GM19328 (cell line): ENCODE data around the gene ABCD1.

Source experiments
- ATAC-seq: cut with Tn5 transposase; IDR thresholded peaks from one replicate; pipeline ENCODE4 v1.9.1; 2021; ENCODE audit warnings: mild to moderate bottlenecking, moderate library complexity; ENCODE audit not compliant: unreplicated experiment

The ABCD1 gene

DNA sequence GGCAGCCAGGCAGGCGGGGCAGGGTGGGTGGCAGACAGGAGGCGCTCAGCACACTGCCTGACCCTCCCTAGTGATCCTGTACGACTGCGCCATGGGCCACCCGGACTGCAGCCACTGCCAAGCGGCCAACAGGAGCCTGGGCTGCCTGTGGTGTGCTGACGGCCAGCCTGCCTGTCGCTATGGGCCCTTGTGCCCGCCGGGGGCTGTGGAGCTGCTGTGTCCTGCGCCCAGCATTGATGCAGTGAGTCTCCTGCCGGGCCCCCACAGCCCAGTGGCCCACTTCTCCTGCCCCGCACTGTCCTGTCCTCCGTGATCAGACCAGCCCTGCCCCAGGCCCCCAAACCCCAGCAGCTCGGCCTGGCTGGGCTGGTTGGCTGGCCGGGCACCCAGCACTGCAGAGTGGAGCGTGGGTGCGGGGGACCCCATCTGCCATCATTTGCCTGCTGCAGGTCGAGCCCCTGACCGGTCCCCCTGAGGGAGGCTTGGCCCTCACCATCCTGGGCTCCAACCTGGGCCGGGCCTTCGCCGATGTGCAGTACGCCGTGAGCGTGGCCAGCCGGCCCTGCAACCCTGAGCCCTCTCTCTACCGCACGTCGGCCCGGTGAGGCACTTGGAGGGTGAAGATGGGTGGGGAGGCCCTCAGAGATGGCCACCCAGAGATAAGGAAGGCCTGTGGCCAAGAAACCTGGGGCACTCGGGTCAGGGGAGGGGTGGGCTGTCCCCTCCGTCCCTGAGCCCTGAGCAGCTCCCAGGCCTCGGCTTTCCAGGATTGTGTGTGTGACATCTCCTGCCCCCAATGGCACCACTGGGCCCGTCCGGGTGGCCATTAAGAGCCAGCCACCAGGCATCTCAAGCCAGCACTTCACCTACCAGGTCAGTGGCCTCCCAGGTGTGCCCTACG lies 47.0 kb downstream of the ABCD1 start:
- no peak for ATAC-seq

DNA sequence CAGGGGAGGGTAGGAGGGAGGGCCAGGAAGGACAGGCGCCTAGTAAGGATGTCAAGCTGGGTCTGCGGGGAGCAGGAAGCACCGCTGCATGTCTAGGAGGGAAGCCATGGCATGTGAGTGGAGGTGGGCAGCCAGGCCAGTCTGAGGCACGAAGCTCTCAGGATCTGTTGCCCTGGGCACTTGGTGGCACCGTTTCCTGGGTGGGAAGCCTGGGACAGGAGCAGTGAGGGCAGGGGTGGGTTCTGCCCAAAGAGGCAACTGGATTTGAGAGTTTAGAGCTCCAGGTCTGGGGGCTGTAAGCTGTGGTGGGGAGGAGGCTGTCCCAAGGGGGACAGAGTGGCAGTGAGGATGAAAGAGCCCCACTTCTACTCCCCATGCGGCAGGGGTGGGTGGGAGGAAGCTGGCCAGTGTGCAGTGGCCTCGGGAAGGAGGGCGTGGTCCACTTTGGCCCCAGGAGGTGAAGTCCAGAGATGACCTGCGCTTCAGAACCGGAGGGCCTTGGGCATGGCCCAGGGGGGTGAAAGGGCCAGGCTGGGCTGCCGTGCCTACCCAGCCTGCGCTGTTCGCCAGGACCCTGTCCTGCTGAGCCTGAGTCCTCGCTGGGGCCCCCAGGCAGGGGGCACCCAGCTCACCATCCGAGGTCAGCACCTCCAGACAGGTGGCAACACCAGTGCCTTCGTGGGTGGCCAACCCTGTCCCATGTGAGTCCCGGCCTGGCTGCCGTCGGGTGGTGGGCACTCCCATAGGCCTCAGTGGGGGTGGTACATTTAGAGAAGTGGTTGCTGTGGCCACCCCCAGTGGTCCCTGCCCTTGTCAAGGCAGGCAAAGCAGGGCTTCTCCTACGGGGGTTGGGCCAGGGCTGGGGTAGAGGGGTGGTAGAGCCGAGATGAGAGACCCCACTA lies 47.9 kb downstream of the ABCD1 start:
- ATAC-seq, result no peak

DNA sequence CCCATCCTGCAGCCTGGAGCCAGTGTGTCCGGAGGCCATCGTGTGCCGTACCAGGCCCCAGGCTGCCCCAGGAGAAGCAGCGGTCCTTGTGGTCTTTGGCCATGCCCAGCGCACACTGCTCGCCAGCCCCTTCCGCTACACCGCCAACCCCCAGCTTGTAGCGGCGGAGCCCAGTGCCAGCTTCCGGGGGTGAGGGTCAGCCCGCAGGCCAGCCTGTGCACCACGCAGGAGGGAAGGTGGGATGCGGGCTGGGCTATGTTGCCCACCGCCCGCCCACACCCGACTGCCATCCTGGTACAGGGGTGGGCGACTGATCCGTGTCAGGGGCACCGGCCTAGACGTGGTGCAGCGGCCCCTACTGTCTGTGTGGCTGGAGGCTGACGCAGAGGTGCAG lies 48.6 kb downstream of the ABCD1 start:
- ATAC-seq, result no peak

DNA sequence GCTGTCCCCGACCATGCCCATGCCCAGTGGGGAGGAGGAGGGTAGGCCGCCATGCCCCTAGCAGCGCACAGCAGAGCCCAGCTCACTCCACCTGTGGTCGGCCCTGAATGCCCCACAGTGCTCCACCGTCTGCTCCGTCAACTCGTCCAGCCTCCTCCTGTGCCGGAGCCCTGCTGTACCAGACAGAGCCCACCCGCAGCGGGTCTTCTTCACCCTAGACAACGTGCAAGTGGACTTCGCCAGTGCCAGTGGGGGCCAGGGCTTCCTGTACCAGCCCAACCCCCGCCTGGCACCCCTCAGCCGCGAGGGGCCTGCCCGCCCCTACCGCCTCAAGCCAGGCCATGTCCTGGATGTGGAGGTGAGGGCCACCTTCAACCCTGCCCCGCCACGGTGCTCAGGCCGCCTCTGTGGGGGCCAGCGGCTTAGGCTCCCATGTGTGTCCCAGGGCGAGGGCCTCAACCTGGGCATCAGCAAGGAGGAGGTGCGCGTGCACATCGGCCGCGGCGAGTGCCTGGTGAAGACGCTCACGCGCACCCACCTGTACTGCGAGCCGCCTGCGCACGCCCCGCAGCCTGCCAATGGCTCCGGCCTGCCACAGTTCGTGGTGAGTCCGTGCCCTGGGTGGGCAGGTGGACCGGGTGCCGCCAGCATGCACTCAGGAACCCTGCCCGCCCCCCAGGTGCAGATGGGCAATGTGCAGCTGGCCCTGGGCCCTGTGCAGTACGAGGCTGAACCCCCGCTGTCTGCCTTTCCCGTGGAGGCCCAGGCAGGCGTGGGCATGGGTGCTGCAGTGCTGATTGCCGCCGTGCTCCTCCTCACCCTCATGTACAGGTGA lies 49.3 kb downstream of the ABCD1 start:
- ATAC-seq, result no peak

DNA sequence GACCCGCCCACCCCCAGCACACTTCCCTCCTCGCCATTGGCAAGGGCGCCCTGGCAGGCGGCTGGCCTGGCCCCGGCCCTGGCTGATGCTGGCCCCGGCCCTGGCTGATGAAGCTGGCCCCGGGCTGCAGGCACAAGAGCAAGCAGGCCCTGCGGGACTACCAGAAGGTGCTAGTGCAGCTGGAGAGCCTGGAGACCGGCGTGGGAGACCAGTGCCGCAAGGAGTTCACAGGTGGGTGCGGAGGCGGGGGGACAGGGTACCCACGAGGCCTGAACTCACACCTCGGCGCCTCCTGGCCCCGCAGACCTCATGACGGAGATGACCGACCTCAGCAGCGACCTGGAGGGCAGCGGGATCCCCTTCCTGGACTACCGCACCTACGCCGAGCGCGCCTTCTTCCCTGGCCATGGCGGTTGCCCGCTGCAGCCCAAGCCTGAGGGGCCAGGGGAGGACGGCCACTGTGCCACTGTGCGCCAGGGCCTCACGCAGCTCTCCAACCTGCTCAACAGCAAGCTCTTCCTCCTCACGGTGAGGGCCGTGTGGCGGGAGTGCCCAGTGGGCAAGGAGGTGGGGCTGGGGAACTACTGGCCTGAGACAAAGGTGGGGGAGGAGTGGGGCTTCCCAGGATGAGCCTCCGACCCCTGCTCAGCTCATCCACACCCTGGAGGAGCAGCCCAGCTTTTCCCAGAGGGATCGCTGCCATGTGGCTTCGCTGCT lies 50.1 kb downstream of the ABCD1 start:
- no peak for ATAC-seq

- ATAC-seq, result no peak
Observed at GRCh38 chrX:153775293-153776119, 50.9 kb downstream of the ABCD1 start.

GRCh38 chrX:153776120-153776599 lies 51.5 kb downstream of the ABCD1 start:
- ATAC-seq, result no peak

DNA sequence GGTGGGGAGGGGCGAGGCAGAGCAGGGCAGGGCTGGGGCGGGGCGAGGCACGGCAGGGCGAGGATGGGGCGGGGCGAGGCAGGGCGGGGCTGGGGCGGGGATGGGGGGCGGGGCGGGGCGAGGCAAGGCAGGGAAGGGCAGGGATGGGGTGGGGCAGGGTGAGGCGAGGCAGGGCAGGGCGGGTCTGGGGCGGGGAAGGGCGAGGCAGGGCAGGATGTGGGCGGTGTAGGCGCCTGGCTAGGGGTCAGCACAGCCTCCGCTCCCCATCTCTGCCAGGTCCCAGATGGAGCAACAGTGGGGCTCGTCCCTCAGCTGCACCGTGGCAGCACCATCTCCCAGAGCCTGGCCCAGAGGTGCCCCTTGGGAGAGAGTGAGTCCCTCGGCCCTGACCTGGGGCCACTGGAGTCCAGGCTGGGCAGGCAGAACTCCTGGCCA lies 52.0 kb downstream of the ABCD1 start:
- no peak for ATAC-seq

DNA sequence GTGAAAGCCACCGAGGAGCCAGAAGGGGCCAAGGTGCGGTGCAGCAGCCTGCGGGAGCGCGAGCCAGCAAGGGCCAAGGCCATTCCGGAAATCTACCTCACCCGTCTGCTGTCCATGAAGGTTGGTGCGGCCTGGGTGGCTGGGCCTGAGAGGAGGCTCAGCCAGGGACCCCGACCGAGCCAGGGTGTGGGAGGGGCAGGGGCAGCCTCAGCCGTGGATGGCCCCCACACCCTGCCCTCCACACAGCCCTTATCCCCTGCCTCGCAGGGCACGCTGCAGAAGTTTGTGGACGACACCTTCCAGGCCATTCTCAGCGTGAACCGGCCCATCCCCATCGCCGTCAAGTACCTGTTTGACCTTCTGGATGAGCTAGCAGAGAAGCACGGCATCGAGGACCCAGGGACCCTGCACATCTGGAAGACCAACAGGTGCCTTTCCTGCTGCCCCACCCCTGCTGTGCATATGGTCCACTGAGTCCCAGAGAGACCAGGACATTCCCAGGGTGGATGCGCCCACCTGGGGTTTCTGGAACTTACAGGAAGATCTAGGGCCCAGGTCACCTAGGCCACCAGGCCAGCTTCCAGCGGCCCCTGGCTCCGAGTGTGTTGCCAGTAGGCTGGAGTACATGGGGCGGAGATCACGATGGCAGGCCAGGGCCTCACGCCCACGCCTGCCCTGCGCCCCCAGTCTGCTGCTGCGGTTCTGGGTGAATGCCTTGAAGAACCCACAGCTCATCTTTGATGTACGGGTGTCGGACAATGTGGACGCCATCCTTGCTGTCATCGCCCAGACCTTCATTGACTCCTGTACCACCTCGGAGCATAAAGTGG lies 52.8 kb downstream of the ABCD1 start:
- no peak for ATAC-seq

- no peak for ATAC-seq
Observed at GRCh38 chrX:153778181-153778580, 53.5 kb downstream of the ABCD1 start.

- ATAC-seq, result no peak
Observed at GRCh38 chrX:153778684-153779101, 54.0 kb downstream of the ABCD1 start.

DNA sequence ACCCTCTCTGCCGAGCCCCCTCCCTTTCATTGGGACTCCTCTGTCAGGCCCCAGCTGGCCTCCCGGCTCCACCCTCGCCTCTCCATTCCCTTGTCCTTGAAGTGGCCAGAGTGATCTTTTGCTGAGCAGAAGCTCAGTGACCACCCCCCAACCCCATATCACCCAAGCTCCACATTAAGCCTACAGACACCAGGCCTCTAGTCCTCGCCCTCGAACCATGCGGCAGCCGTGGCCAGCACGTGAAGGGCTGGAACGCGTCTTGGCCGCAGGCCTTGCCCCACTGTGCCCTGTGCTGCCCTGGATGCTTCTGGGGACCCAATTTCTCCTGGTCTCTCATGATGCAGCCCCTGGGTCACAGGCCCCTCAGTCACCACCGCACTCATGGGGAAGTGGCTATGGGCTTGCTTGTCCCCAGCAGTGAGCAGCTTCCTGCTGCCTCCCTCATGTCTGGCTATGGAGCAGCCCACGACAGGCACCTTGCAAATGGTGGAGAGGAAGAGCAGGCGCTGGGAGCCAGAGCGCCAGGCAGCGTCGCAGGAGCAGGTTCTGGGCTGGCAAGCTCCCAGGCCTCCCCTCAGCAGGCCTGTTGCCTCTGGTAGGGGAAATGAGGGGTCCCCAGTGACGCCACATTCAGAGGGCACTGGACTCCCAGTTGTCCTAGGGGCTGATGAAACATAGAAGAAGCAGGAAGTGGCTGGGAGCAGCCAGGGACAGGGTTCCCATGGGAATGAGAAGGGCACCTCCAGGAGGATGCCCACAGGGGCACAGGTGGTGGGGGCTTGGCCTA lies 55.4 kb downstream of the ABCD1 start:
- ATAC-seq, result no peak

DNA sequence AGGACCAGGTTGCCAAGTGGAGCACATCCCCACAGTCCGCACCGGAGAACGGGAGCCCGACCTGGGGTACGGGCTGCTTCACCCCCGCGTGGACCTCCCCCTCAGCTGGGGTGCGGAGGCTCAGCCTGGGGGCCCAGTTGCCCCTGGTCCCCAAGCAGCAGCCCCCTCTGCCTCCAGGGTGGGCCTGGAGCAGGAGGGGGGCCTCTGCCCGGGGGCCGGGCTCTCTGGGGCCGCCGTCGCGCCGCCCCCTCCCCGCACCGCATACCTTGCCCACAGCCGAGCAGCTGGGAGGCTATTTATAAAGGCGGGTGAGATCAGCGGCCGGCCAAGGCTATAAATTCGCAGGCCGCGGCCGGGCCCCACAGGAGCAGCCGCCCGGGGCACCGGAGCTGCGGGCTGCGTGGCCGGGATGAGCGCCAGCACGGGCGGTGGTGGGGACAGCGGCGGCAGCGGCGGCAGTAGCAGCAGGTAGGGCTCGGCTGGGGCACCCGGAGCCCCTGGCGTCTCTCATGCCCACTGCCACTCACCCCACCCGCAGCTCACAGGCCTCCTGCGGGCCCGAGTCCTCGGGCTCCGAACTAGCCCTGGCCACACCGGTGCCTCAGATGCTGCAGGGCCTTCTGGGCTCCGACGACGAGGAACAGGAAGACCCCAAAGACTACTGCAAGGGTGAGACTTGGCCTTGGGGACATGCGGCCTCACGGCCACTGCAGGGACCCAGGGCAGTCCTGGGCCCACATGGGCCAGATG lies 56.2 kb downstream of the ABCD1 start, which contains the start of gene SRPK3:
Gene SRPK3, plus strand, starts transcription at position 364 of the 750 bp plus-strand sequence. Its CDS starts 46 bp downstream, at position 410.
- ATAC-seq, result no peak

DNA sequence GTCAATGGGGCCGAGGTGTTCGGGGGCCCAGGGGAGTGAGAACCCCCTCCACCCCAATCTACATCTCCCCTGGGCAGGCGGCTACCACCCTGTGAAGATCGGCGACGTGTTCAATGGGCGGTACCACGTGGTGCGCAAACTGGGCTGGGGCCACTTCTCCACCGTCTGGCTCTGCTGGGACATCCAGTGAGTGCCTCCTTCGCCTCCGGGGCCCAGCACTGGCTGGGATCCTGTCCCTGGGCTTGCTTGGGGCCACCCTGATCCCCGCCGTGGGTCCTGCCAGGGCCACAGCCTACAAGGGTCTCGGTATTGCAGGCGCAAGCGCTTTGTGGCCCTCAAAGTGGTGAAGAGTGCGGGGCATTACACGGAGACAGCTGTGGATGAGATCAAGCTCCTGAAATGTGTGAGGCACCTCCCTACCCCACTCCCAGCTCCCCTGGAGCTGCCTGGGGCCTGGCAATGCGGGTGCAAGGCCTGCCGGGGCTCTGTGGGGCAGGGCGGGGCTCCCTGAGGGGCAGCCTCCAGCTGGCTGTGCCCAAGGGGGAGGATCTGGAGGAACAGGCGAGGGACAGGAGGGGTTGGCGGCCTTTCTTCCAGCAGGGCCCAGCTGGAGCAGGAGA lies 56.9 kb downstream of the ABCD1 start:
- no peak for ATAC-seq

DNA sequence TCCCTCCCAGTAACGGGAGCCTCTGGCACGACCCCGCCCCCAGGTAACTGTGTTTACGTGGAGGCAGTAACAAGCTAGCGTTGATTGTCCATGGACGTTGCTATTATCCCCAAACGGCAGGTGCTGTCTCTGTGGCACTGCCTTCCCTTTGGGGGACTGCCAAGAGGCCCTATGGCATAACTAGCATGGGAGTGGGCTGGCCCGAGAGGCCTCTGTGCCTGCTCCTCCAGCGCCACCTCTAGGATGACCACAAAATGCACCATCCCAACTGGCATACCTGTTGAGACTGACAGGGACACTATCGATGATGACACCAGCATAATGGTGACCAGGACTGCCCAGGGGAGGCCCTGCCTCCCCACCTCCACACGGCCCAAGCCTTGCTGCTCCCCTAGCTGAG lies 57.7 kb downstream of the ABCD1 start:
- no peak for ATAC-seq

DNA sequence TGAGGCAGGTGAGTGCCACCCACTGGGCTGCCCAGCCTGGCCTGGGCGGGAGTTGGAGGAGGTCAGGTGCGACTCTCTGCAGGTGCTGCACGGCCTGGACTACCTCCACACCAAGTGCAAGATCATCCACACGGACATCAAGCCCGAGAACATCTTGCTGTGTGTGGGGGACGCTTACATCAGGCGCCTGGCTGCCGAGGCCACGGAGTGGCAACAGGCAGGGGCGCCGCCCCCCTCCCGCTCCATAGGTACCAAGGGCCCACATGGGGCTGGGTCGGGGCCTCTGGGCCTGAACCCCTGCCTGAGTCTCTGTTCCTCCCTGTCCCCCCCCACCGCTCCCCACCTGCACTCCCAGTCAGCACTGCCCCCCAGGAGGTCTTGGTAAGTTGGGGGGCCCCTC lies 58.2 kb downstream of the ABCD1 start:
- ATAC-seq, result no peak
